Activated B cell treated with CpG ODN at 0.5 μM for 24 hours (primary cell): ENCODE data around the gene KMT2E. TPM values are rescaled to one million over a fixed set of nuclear protein-coding genes. Genes with fewer than 3 reads are reported as not detected.
A peak's percentile ranks its signal among the peaks of the same experiment; 100 is the strongest.

Experiments
- ATAC-seq: fragments of 200-7000 bp; cut with Tn5 transposase; one replicate; pipeline ENCODE4 v1.10.0; 2021; ENCODE audit warnings: low read depth, mild to moderate bottlenecking, moderate library complexity
- CTCF ChIA-PET: fragments of 350-600 bp; sonication (Branson Sonifier 250); formaldehyde crosslinking; loops from one replicate; lab custom pipeline; 2021; ENCODE audit warnings: antibody characterized with exemption; lab: Charles Lee
- POLR2A ChIA-PET: fragments of 350-600 bp; sonication (Branson Sonifier 250); formaldehyde crosslinking; loops from one replicate; lab custom pipeline; 2021; ENCODE audit warnings: antibody characterized with exemption; lab: Charles Lee
- DNase-seq: peaks from one replicate; pipeline ENCODE4 v3.0.0; 2022
- H3K27ac Mint-ChIP-seq: one replicate; pipeline ENCODE4 v1.8.0; 2020; ENCODE audit warnings: mixed read lengths
- H3K27me3 Mint-ChIP-seq: one replicate; pipeline ENCODE4 v1.8.0; 2021; ENCODE audit warnings: mixed read lengths
- H3K36me3 Mint-ChIP-seq: one replicate; pipeline ENCODE4 v1.8.0; 2021; ENCODE audit warnings: low read depth, mixed read lengths
- H3K4me1 Mint-ChIP-seq: one replicate; pipeline ENCODE4 v1.8.0; 2021; ENCODE audit warnings: mixed read lengths
- H3K4me3 Mint-ChIP-seq: one replicate; pipeline ENCODE4 v1.8.0; 2020; ENCODE audit warnings: mild to moderate bottlenecking, mixed read lengths
- H3K9me3 Mint-ChIP-seq: one replicate; pipeline ENCODE4 v1.8.0; 2020; ENCODE audit warnings: mixed read lengths
- CTCF ChIP-seq: fragments of 200-600 bp; IDR thresholded peaks from one replicate; pipeline ENCODE4 v1.8.0; 2022; ENCODE audit warnings: antibody characterized with exemption, mild to moderate bottlenecking
- intact Hi-C: fragments of 100-400 bp; cut with micrococcal nuclease; formaldehyde crosslinking; loops from one replicate; pipeline ENCODE4 v1.15.1; 2024
- total RNA-seq: library from RNA; stranded (reverse); gene quantifications from 2 replicates; pipeline ENCODE4 v1.2.3, GENCODE V29; 2022

The KMT2E gene
- total RNA-seq, 1 donor from 2014 or later, result 183 TPM

GRCh38 chr7:105065104-105065503 is 51.1 kb downstream of the KMT2E start:
- no peak for TF ChIP-seq CTCF
- intact Hi-C loops, result loop anchor here (2.0 to 5.0 kb wide), 2 partner anchors 37 to 84 kb away; no protein-coding TSS in a partner anchor
- POLR2A ChIA-PET, result no interaction called here
- Mint-ChIP-seq H3K27ac (peak overlapping the region; percentile 54), H3K27me3 (no peaks in the 10 kb centered on the region), H3K9me3 (no peaks in the 10 kb centered on the region), H3K4me3 (no peak overlapping the region), H3K36me3 (peaks cover 74% of the 10 kb centered on the region), H3K4me1 (peaks cover 9% of the 10 kb centered on the region)
- no peak for DNase-seq
- CTCF ChIA-PET, result no interaction called here
- ATAC-seq, result no peak

DNA sequence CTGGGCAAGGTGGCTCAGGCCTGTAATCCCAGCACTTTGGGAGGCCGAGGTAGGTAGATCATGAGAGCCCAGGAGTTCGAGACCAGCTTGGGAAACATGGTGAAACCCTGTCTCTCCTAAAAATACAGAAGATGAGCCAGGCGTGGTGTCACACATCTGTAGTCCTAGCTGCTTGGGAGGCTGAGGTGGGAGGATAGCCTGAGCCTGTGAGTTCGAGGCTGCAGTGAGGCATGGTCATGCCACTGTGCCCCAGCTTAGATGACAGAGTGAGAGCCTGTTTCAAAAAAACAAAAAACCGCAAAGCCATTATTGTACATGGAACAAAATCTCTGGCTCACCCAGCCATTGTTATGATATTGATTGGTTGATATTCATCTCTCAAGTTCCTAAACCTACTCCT is 53.7 kb downstream of the KMT2E start:
- Mint-ChIP-seq H3K4me3 (no peak overlapping the region), H3K9me3 (no peaks in the 10 kb centered on the region), H3K27ac (no peak overlapping the region), H3K4me1 (no peaks in the 10 kb centered on the region), H3K27me3 (no peaks in the 10 kb centered on the region), H3K36me3 (peaks cover 75% of the 10 kb centered on the region)
- TF ChIP-seq CTCF, result no peak
- CTCF ChIA-PET, result interaction anchor here (0.8 kb wide), 1 partner anchor 145 kb away, joined by 3 read pairs; no protein-coding TSS in a partner anchor
- POLR2A ChIA-PET, result interaction anchor here (0.6 kb wide), 2 partner anchors 147 to 318 kb away, joined by 3 read pairs; no protein-coding TSS in a partner anchor
- DNase-seq, result no peak
- intact Hi-C loops, result loop anchor here (5.0 kb wide), 1 partner anchor 35 kb away; no protein-coding TSS in a partner anchor
- no peak for ATAC-seq

GRCh38 chr7:105068886-105069285 is 54.9 kb downstream of the KMT2E start:
- ATAC-seq (no peak), DNase-seq (no peak)
- no peak for TF ChIP-seq CTCF
- POLR2A ChIA-PET, result no interaction called here
- no peak overlapping the region for H3K27ac Mint-ChIP-seq
- no peaks in the 10 kb centered on the region for H3K4me1 Mint-ChIP-seq
- intact Hi-C loops, result loop anchor here (5.0 kb wide), 1 partner anchor 33 kb away; no protein-coding TSS in a partner anchor
- no peak overlapping the region for H3K4me3 Mint-ChIP-seq
- H3K9me3 Mint-ChIP-seq, result no peaks in the 10 kb centered on the region
- no peaks in the 10 kb centered on the region for H3K27me3 Mint-ChIP-seq
- CTCF ChIA-PET, result no interaction called here
- peaks cover 72% of the 10 kb centered on the region for H3K36me3 Mint-ChIP-seq

GRCh38 chr7:105073143-105073542 is 59.1 kb downstream of the KMT2E start:
- Mint-ChIP-seq H3K4me3 (no peak overlapping the region), H3K9me3 (no peaks in the 10 kb centered on the region), H3K27ac (no peak overlapping the region), H3K36me3 (peaks cover 83% of the 10 kb centered on the region), H3K4me1 (no peaks in the 10 kb centered on the region), H3K27me3 (no peaks in the 10 kb centered on the region)
- DNase-seq (no peak), ATAC-seq (no peak)
- CTCF ChIA-PET, result no interaction called here
- intact Hi-C loops, result loop anchor here (10.0 kb wide), 1 partner anchor 1628 kb away; the partner anchor contains the start of gene SLC26A5
- no peak for TF ChIP-seq CTCF
- POLR2A ChIA-PET, result no interaction called here

DNA sequence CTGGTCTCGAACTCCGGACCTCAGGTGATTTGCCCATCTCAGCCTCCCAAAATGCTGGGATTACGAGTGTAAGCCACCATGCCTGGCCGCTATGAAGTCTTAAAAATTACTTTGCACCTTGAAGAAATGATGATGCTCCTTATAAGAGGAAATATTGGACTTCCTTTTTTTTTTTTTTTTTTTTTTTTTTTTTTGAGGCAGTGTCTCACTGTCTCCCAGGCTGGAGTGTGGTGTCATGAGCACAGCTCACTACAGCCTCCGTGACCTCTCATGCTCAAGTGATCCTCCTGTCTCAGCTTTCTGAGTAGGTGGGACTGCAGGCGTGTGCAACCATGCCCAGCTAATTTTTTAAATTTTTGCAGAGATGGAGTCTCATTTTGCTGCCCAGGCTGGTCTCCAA is 65.3 kb downstream of the KMT2E start:
- Mint-ChIP-seq H3K36me3 (peaks cover 90% of the 10 kb centered on the region), H3K9me3 (no peaks in the 10 kb centered on the region), H3K27me3 (no peaks in the 10 kb centered on the region), H3K4me1 (no peaks in the 10 kb centered on the region), H3K27ac (no peak overlapping the region), H3K4me3 (no peak overlapping the region)
- CTCF ChIA-PET, result no interaction called here
- TF ChIP-seq CTCF, result no peak
- POLR2A ChIA-PET, result interaction anchor here (0.7 to 1.8 kb wide), 2 partner anchors 32 to 66 kb away, joined by 3 to 4 read pairs; partner anchors contain the start of gene KMT2E
- intact Hi-C loops, result loop anchor here (10.0 kb wide), 1 partner anchor 1635 kb away; the partner anchor contains the start of gene SLC26A5
- no peak for DNase-seq
- no peak for ATAC-seq
